ENCODE data around the gene RNASEH2B. TPM values are rescaled to one million over a fixed set of nuclear protein-coding genes. Genes with fewer than 3 reads are reported as not detected.

RNASEH2B gene
- polyA plus RNA-seq, 2 of the 4 experiments (the other 2 are of a cell fraction): 27.5 to 73.5 TPM

DNA sequence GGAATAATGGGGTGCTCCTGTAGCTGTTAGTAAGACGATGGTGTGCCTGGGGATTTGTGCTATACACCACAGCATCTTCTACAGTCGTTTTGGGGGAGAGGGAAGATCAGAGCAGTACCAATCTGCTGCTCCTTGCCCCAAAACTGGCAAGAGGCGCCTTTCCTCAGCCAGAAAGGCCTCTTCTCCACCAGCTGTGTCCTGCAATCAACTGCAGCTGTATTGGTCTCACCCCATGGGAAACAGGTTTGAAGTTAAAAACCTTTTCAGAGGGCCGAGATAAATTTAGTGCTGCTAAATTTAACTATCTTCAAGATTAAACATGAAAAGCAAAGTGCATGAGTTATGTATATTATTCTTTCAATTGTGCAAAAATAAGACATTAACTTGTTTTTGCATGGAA is 1.2 kb upstream of the RNASEH2B start:
- CTCF ChIA-PET: interaction anchor here (0.6 kb wide), 1 partner anchor 22 kb away, joined by 3 read pairs; no protein-coding TSS in a partner anchor
- peaks cover 15% of the 10 kb centered on the region for H3K4me1 ChIP-seq
- no peak for TF ChIP-seq FOSL2 (IDR thresholded peaks at IDR 0.05)
- TF ChIP-seq FOSL2 (CRISPR knock-in tag; IDR thresholded peaks at IDR 0.05): no peak
- TF ChIP-seq, protein P1, sequence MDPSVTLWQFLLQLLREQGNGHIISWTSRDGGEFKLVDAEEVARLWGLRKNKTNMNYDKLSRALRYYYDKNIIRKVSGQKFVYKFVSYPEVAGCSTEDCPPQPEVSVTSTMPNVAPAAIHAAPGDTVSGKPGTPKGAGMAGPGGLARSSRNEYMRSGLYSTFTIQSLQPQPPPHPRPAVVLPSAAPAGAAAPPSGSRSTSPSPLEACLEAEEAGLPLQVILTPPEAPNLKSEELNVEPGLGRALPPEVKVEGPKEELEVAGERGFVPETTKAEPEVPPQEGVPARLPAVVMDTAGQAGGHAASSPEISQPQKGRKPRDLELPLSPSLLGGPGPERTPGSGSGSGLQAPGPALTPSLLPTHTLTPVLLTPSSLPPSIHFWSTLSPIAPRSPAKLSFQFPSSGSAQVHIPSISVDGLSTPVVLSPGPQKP (IDR thresholded peaks at IDR 0.05; ENCODE audit: low read depth, low read length): no peak
- TF ChIP-seq, protein P2, sequence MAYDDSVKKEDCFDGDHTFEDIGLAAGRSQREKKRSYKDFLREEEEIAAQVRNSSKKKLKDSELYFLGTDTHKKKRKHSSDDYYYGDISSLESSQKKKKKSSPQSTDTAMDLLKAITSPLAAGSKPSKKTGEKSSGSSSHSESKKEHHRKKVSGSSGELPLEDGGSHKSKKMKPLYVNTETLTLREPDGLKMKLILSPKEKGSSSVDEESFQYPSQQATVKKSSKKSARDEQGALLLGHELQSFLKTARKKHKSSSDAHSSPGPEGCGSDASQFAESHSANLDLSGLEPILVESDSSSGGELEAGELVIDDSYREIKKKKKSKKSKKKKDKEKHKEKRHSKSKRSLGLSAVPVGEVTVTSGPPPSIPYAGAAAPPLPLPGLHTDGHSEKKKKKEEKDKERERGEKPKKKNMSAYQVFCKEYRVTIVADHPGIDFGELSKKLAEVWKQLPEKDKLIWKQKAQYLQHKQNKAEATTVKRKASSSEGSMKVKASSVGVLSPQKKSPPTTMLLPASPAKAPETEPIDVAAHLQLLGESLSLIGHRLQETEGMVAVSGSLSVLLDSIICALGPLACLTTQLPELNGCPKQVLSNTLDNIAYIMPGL (CRISPR knock-in tag; IDR thresholded peaks at IDR 0.05; ENCODE audit: borderline replicate concordance): no peak
- TF ChIP-seq, protein P3, sequence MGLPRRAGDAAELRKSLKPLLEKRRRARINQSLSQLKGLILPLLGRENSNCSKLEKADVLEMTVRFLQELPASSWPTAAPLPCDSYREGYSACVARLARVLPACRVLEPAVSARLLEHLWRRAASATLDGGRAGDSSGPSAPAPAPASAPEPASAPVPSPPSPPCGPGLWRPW (IDR thresholded peaks at IDR 0.05): no peak
- TF ChIP-seq SMC3 (IDR thresholded peaks at IDR 0.05): no peak
- TF ChIP-seq, protein P4, sequence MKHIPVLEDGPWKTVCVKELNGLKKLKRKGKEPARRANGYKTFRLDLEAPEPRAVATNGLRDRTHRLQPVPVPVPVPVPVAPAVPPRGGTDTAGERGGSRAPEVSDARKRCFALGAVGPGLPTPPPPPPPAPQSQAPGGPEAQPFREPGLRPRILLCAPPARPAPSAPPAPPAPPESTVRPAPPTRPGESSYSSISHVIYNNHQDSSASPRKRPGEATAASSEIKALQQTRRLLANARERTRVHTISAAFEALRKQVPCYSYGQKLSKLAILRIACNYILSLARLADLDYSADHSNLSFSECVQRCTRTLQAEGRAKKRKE (CRISPR knock-in tag; IDR thresholded peaks at IDR 0.05; ENCODE audit: low read depth): no peak
- TF ChIP-seq TP53 (CRISPR knock-in tag; IDR thresholded peaks at IDR 0.05): no peak
- H3K9me3 ChIP-seq: no peaks in the 10 kb centered on the region
- no peak overlapping the region for H3K27ac ChIP-seq
- no peak overlapping the region for H3K4me3 ChIP-seq
- 79% methylated on average over 4 of the region's 4 CpGs for WGBS (ENCODE audit: missing lambda C conversion rate)
- H3K4me2 ChIP-seq: no peak overlapping the region
- POLR2A ChIA-PET: no interaction called here
- no peak for DNase-seq (ENCODE audit: low read depth in 1 of 2, low spot score in 1 of 2)
- FAIRE-seq: no peak
- ATAC-seq: no peak

DNA sequence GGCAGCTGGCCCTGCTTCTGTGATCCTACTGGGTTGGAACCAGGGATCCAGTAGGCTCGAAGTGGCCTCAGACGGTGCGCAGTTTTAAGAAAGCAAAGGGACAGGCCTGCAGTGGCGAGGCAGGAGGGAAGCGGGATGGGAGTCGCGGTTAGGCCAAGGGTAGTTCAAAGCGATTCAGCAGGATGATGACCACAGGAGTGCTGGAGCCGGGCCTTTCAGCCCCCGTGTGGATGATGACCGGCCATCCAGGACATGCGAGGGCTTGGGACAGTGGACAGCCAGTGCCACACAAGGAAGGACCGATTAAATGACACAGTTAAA is 854 bp downstream of the RNASEH2B start:
- Histone ChIP-seq H3K4me3 (peak overlapping the region; percentile 63), H3K9me3 (no peaks in the 10 kb centered on the region), H3K4me2 (peak overlapping the region; percentile 95), H3K27ac (peak overlapping the region; percentile 88 to 97), H3K4me1 (peaks cover 18% of the 10 kb centered on the region)
- peak; percentile 25 to 64 for DNase-seq (ENCODE audit: low read depth in 1 of 2, low spot score in 1 of 2)
- POLR2A ChIA-PET: no interaction called here
- CTCF ChIA-PET: interaction anchor here (0.5 to 2.7 kb wide), 3 partner anchors 13 to 1033 kb away, joined by 3 to 10 read pairs (median 4); no protein-coding TSS in a partner anchor
- TF ChIP-seq JUNB (IDR thresholded peaks at IDR 0.05) (no peak), CBX2 (IDR thresholded peaks at IDR 0.05; ENCODE audit: borderline replicate concordance, low read depth) (no peak), EHMT2 (IDR thresholded peaks at IDR 0.05; ENCODE audit: low read depth) (no peak), EHF (CRISPR knock-in tag; IDR thresholded peaks at IDR 0.05) (no peak), EP300 (IDR thresholded peaks at IDR 0.05) (no peak)
- TF ChIP-seq, protein P2 (CRISPR knock-in tag; IDR thresholded peaks at IDR 0.05; ENCODE audit: borderline replicate concordance): no peak
- TF ChIP-seq, protein P1 (IDR thresholded peaks at IDR 0.05; ENCODE audit: low read depth, low read length): no peak
- WGBS (ENCODE audit: missing lambda C conversion rate): 0% methylated on average over 13 of the region's 13 CpGs
- no peak for FAIRE-seq
- peak; percentile 65 to 68 for ATAC-seq

DNA sequence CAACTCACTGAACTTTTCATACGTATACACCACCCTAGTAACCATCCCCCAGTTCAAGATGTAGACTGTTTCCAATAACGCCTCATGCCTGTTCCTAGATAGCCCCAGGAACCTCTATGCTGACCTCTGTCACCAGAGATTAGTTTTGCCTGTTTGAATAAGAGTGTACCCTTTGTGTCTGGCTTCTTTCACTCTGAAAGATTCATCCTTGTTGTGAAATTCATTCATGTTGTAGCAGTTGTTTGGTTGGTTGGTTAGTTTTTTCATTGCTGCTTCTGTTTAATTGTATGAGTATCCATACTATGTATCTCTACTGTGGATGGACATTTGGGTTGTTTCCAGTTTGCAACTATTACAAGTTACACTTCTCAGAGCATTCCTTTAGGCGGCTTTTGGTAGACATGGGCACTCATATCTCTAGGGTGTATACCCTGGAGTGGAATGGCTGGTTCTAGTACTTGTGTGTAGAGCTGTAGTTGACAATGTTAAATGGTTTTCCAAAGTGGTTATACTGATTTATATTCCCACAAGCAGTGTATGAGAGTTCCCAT is 1.6 kb downstream of the RNASEH2B start:
- 58% methylated on average over 3 of the region's 3 CpGs for WGBS (ENCODE audit: missing lambda C conversion rate)
- no peak for TF ChIP-seq NFE2L2 (conservative IDR thresholded peaks at IDR 0.05; ENCODE audit: low read length)
- TF ChIP-seq NR3C1 (IDR thresholded peaks at IDR 0.05): no peak
- TF ChIP-seq POLR2AphosphoS2 (conservative IDR thresholded peaks at IDR 0.05; ENCODE audit: low read length): no peak
- TF ChIP-seq POLR2A (IDR thresholded peaks at IDR 0.05; ENCODE audit: low read length): no peak
- no peak for TF ChIP-seq EP300 (IDR thresholded peaks at IDR 0.05)
- TF ChIP-seq, protein P5, sequence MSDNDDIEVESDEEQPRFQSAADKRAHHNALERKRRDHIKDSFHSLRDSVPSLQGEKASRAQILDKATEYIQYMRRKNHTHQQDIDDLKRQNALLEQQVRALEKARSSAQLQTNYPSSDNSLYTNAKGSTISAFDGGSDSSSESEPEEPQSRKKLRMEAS (IDR thresholded peaks at IDR 0.05): no peak
- TF ChIP-seq FOSL2 (IDR thresholded peaks at IDR 0.05): no peak
- TF ChIP-seq FOSL2 (CRISPR knock-in tag; IDR thresholded peaks at IDR 0.05): no peak
- TF ChIP-seq MYC (IDR thresholded peaks at IDR 0.05; ENCODE audit: borderline replicate concordance, low read length): no peak
- no peak for TF ChIP-seq EHF (CRISPR knock-in tag; IDR thresholded peaks at IDR 0.05)
- TF ChIP-seq RFX5 (IDR thresholded peaks at IDR 0.05): no peak
- TF ChIP-seq, protein P2 (CRISPR knock-in tag; IDR thresholded peaks at IDR 0.05; ENCODE audit: borderline replicate concordance): no peak

More for the DNA sequence above, 1.6 kb downstream of the RNASEH2B start:
- no peak for FAIRE-seq
- no peak for ATAC-seq
- CTCF ChIA-PET: interaction anchor here (0.6 to 2.7 kb wide), 22 partner anchors 7 to 934 kb away, joined by 3 to 12 read pairs (median 4); partner anchors contain the start of gene TRIM13
- POLR2A ChIA-PET: interaction anchor here (1.2 to 2.0 kb wide), 2 partner anchors 831 to 914 kb away, joined by 3 to 5 read pairs; partner anchors contain the start of gene TRIM13
- Histone ChIP-seq H3K4me3 (peak overlapping the region; percentile 63), H3K4me2 (peak overlapping the region; percentile 95), H3K9me3 (no peaks in the 10 kb centered on the region), H3K27ac (peak overlapping the region; percentile 88 to 97; a peak in 4 of 6 replicates), H3K4me1 (peaks cover 18% of the 10 kb centered on the region)
- no peak for DNase-seq (ENCODE audit: low read depth in 1 of 2, low spot score in 1 of 2)
